WERI-Rb-1 (cell line): ENCODE data around the gene HIPK4.

Experiments used
- DNase-seq: peaks from one replicate; pipeline ENCODE4 v3.0.0-alpha.2; 2020
- H3K27ac ChIP-seq: fragments of 250-450 bp; sonication (Bioruptor Pico); 2 replicates; pipeline ENCODE4 v1.5.1; 2020; ENCODE audit warnings: mild to moderate bottlenecking, moderate library complexity
- H3K27me3 ChIP-seq: fragments of 250-450 bp; sonication (Bioruptor Pico); 2 replicates; pipeline ENCODE4 v1.5.1; 2021; ENCODE audit warnings: mild to moderate bottlenecking, low read depth, moderate library complexity; ENCODE audit not compliant: insufficient read depth, severe bottlenecking
- H3K36me3 ChIP-seq: fragments of 250-450 bp; sonication (Bioruptor Pico); 2 replicates; pipeline ENCODE4 v1.5.1; 2020; ENCODE audit warnings: mild to moderate bottlenecking, moderate library complexity
- H3K4me3 ChIP-seq: 2 replicates; pipeline ENCODE4 v1.5.1; 2011; ENCODE audit warnings: low read depth, mild to moderate bottlenecking, control low read depth, low read length
- H3K9me3 ChIP-seq: fragments of 250-450 bp; sonication (Bioruptor Pico); 2 replicates; pipeline ENCODE4 v1.5.1; 2021; ENCODE audit warnings: mild to moderate bottlenecking, moderate library complexity; ENCODE audit not compliant: severe bottlenecking
- CTCF ChIP-seq: IDR thresholded peaks from 2 replicates; pipeline ENCODE4 v1.5.1; 2011; ENCODE audit warnings: low read depth, mild to moderate bottlenecking, control low read depth, inconsistent platforms, low read length

The HIPK4 gene

DNA sequence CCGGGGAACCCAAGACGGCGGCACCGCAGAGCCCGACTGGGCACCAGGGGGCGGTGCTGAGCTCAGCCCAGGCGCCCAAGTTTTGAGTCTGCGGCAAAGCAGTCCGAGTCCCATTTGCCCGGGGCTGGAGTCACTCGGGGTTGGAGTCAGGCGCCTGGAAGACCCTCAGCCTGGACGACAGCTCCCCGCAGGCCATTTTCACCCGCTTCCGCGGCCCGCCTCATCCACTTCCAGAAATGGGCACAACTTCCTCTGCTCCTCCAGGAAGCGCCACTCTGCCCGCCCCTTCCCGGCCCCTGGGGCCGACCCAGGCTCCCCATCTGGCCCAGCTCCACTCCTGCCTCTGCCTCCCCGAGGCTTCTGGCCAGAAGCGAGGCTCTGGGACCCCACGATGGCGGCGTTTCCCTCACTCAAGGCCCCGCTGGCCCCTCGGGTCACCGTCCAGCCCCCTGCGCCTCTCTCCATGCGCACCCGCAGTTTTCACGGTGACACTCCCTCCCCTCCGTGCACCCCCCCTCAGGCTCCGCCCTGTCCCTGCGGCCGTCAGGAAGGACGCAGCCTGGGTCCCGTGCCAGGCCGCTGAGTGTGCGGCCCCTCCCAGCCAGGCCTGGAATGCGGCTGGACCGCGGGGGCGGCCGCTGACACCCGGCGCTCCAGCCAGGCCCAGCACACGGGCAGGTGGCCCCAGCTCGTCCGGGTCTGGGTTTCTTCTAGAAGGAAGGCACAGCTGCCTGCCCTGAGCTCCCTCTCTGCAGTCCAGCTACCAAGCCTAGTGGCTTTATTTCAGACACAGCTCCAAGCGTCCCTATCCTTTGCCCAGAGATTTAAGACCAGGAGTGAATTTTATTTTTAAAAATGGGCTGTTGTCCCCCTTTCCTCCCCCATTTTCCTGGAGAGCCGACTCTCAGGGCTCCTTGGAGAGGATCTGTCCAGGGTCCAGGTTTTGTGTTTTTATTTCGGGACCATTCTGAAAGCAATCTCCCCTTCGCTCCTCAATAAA, 31.1 kb upstream of the HIPK4 start:
- Histone ChIP-seq H3K4me3 (peak overlapping the region; percentile 84), H3K9me3 (no peaks in the 10 kb centered on the region), H3K27ac (peak overlapping the region; percentile 96), H3K36me3 (0 out of 2 replicates have a peak, but pooled peaks cover 3% of the 10 kb centered on the region), H3K27me3 (no peaks in the 10 kb centered on the region)
- TF ChIP-seq CTCF: peak; percentile 87
- DNase-seq: peak; percentile 86

DNA sequence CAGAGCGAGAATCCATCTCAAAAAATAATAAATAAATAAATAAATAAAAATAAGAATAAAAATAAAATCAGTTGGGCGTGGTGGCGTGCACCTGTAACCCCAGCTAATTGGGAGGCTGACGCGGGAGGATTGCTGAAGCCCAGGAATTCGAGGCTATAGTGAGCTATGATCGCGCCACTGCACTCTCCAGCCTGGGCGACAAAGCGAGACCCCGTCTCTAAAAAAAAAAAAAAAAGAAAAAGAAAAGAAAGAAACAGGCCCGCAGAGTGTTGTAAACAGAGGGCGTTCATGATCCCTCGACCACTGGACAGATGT, 30.4 kb upstream of the HIPK4 start:
- no peak for DNase-seq
- Histone ChIP-seq H3K4me3 (peak overlapping the region; percentile 84), H3K27ac (peak overlapping the region; percentile 96), H3K36me3 (0 out of 2 replicates have a peak, but pooled peaks cover 1% of the 10 kb centered on the region), H3K27me3 (no peaks in the 10 kb centered on the region), H3K9me3 (no peaks in the 10 kb centered on the region)
- TF ChIP-seq CTCF: no peak

- DNase-seq: no peak
- no peak for TF ChIP-seq CTCF
- Histone ChIP-seq H3K36me3 (no peaks in the 10 kb centered on the region), H3K4me3 (no peak overlapping the region), H3K9me3 (no peaks in the 10 kb centered on the region), H3K27ac (no peak overlapping the region), H3K27me3 (no peaks in the 10 kb centered on the region)
Measured at GRCh38 chr19:40419780-40420179, 29.8 kb upstream of the HIPK4 start.

DNA sequence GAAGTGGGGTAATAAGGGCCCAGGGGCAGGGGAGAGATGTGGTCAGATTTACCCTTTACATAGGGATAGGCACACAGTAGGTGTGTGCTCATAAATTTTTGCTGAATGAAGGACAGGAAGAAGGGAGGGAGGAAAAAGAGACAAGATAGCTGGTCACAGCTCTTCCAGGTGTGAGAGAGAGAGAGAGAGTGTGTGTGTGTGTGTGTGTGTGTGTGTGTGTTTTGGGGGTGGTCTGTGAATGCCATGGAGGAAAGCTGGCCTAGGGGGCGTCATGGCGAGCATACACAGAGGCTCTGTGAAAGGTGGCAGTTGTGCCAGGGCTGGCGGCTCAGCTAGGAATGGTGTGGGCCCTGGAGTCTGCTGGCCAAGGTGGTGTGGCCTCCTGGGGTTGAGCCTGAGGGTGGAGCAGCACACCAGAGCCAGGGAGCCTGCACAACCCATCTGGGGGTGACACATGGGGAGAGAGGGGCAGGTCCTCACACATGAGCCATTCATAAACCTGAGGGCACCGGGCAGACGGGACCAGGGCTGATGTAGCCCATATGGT, 29.2 kb upstream of the HIPK4 start:
- Histone ChIP-seq H3K4me3 (no peak overlapping the region), H3K27ac (no peak overlapping the region), H3K27me3 (no peaks in the 10 kb centered on the region), H3K36me3 (no peaks in the 10 kb centered on the region), H3K9me3 (no peaks in the 10 kb centered on the region)
- DNase-seq: no peak
- no peak for TF ChIP-seq CTCF

- DNase-seq: no peak
- Histone ChIP-seq H3K4me3 (no peak overlapping the region), H3K27me3 (no peaks in the 10 kb centered on the region), H3K27ac (no peak overlapping the region), H3K36me3 (no peaks in the 10 kb centered on the region), H3K9me3 (no peaks in the 10 kb centered on the region)
- TF ChIP-seq CTCF: no peak
Measured at GRCh38 chr19:40418040-40418439, 28.1 kb upstream of the HIPK4 start.
